NCI-H146 treated with DMSO at 0.1 percent for 48 hours (cell line): ENCODE results near the gene PTEN.

Source experiments
- DNase-seq: peaks from one replicate; lab custom pipeline; 2025; ENCODE audit not compliant: unreplicated experiment; lab: John Stamatoyannopoulos, UW

Gene PTEN

DNA sequence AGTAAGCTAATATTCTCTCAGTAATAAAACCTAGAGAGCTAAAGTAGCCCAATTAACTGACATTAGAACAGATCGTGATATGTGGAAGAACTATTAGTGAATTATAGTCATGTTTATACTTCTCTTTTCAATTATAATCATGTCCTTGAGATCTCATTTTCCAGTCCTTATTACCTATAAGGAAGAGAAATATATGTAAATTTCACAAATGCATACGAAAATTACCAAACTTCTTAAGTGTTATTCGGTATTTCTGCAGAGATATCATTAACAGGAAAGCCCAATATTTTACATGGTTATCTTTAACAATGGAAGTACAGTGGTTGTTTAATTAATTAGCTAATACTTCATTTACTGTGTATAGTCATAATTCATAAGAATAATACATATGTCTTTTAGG lies 110.7 kb downstream of the PTEN start:
- no peak for DNase-seq

DNA sequence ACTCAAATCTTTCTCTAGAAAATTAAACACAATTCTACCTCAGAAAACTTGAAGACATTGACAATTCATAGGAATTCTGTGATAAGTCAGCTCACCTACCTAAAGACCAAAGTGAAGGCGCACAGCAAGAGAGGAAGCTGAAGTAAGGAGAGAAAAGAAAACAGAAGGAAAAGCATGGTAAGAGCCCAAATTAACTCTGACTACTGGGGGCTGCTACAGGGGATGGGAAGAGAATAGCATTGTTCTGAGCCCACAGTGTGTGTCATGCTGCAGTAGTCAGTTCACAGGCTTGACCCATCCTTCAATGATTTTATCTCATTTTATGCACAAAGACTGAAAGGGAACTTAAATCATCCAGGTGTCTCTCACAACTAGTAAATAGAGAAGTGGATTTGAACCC lies 111.3 kb downstream of the PTEN start:
- no peak for DNase-seq

DNA sequence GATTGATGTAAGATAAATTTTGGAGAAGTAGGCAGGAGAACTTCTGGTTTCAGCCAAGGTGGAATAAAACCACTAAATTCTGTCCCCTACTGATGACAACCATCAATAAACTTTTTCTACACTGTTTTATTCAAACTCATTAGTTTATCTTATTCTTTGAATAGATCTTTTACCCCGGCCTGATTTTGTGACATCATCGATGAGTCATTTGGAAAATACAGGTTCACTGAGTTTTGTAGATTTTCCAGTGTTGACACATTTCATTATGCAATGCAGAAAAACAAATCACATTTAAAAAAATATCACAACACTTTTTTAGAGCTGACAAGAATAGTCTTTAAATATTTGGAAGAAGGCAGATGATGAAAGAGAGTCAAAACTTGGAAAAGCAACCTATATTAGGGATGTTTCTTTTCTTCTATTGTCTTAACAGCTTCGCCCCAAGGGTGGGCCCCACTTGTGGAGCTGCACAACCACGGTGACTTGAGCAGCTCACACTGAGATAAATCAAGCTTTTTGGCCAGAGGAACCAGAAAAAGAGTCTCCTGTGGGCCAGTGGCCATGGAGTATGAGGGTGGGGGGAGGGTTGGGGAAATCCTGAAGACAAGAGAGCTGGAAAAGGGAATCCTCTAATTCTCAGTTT lies 112.8 kb downstream of the PTEN start:
- no peak for DNase-seq

DNA sequence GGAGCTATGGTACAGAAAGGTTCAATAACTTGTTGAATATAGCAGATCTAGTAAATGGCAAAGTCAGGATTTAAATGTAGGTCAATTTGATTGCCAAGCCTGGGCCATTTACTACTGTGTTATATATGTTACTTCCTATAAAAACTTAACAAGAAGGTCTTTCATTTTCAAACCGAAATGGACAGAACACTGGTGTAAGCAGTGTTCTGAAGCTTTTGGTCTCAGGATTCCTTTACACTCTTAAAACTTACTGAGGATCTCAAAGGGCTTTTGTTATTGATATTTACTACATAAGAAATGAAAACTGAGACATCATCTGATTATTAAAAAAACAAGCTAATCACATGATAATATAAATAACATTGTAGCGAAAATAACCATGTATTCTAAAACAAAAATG lies 114.7 kb downstream of the PTEN start:
- no peak for DNase-seq

DNA sequence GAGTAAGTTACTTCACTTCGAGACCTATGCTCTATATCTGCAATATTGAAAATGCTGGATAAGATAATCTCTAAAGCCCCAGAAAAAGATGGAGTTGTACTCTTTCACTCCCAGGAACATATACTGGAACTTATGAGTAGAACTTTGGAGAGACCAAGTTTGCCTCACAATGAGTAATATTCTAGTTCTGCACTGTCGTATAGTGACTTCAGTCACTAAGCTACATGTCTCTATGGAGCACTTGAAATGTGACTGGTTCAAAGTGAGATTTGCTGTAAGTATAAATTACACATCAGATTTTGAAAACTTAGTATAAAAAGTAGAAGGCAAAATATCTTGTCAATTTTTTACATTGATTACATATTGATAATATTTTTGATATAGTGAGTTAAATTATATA lies 116.4 kb downstream of the PTEN start:
- no peak for DNase-seq

DNA sequence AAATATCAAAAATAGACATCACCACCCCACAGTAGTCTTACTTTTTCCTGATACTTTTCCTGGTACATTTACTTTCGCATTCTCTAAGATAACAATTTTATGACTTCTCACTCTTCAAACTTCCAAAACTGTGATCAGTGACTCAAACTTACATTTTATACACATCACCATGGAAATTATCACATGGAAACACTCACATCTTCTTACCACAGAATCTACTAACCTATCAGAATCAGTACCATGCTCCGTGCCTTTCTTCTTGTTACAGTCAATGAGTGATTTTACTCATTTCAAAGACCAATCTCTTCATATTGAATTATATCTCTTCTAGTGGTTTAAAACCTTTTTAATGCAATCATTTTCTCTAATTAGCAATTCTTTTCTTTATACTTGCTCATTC lies 120.3 kb downstream of the PTEN start:
- no peak for DNase-seq

DNA sequence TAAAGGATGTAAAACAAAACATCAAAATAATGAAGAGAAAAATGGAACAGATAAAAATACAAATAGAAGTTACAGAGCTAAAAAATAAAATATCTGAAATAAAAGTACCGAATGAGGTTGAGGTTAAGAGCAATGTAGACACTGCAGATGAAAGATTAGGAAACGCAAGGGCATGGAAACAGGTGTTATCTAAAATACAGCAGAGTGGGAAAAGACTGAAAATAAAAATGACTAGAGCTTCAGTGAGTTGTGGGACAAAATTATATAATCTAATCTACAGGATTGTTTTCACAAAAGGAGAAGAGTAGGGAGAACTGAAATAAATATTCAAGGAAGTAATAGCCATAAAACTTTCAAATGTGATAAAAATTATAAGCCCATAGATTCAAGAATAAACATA lies 123.8 kb downstream of the PTEN start:
- no peak for DNase-seq

DNA sequence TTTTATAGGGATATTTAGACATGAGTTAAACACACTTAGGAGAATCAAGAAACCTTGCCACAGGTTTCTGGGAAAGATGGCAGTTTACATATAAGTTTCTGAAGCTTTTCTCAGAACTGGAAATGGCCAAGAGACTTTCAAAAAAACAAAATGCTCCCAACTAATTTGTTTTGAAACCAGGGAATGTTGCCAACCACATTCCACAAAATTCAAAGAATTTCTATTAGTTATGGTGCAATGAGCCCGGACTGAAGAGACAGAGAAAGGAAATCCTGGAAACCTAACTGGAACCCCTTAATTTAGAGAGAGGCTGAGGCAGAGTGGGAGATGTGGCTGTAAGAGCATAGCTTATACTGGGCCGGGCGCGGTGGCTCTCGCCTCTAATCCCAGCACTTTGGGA lies 128.5 kb downstream of the PTEN start:
- no peak for DNase-seq

DNA sequence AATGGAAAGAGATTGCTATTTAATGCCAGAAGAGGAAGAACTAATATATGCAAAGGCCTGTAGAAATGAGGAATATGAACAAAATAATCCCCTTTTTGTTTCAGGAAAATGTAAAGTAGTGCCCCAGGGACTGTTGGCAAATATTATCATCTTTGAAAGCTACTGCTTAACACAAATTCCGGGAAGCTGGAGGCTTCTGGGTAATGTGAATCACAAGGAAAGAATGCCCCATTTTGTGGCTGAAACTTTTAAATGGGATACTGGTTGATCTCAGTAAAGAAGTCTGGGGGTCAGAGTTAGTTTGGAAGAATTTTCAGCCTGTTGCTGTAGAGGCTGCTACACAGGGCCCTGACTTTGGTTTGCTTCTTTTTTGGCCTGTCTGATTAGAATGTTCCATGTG lies 141.0 kb downstream of the PTEN start:
- DNase-seq: no peak

DNA sequence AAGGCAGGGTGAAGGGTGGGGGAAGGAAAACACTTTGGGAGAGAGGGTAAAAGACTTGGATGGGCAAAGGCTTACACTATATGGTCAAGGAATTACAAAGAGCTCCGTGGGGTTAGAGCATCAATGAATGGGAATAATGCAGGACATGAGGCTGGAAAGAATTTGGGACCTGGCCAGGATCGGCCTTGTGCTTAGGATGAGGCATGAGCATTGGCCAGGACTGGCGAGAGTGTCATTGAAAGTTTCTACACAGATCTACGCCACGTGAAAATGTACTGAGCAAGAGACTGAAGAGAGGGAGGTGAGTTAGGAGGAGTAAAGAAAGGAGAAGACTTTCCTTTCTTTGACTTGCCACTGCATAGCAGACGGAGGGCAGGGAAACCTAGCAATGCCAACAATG lies 142.8 kb downstream of the PTEN start:
- DNase-seq: no peak

DNA sequence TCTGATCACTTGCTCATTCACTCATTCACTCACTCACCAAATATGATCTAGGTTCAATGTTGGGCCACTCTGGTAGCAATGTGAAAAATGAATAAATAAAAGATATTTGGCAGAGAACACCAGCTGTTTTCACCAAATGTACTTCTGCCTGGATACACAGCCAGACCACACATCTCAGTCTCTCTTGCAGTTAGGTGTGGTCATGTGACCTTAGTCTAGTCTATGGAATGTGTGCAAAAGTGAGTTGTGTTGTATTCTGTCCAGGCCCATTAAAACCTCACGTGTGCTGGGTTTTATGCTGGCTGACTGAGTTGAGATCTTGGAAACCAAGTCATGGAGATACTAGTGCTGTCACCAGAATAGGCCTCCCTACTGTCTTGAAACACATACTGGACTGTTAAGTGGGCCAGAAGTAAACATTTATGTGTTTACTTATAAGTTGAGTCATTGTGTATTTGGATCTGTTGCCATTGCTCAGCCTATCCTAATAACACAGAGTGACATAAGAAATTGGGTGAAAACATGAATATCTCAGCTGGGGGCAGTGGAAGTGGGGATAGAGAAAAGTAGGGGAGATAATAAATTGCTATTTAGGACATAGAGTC lies 145.5 kb downstream of the PTEN start:
- DNase-seq: no peak

DNA sequence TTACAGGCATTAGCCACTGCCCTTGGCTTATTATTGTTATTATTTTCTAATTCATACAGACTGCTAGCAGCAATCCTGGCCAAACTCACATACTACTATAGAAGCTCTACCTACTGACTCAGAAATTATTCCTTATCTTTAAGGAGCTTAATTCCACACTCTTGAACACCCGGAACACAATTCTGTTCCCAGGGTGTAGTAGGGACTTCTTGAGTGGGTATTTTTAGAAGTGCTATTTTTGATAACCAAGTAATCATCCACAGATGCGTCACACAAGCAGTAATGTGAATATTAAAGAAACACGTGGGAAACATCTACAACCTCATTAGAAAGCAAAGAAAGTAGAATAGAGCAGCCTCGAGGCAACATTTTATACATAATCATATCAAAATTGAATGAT lies 149.2 kb downstream of the PTEN start:
- DNase-seq: no peak

DNA sequence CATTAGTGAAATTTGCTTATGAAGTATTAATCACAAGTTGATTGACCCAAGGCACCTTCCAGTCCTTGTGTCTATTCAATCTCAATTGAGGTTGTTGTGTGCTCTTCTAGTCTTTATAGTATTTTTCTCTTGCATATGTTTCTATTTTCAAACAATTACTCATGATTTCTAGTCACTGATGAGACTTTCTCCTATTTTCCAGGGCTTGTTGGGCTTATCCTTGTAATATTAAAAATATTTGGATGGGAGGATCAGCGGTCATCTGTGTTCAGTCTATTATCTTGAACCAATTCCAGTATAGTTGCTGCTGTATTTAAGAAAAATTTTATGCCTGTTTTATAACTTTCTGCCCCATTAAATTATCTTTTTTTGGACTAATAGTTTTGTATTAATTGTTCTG lies 154.4 kb downstream of the PTEN start:
- no peak for DNase-seq

DNA sequence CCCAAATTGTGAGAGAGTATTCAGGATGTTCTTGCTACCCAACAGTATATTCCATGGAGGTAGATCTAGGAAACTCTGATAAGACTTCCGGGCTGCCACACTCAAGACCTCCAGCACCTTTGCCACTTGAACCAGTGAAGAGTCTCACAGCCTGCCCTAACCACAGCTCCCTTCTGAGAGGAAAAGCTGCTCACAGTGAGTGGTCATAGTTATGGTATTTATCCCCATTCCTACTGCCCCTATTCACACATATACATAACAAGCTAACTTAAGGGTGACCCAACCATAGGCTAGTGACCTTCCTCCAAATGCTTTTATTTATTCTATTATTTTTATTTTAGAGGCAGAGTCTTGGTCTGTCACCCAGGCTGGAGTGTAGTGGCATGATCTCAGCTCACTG lies 156.3 kb downstream of the PTEN start:
- DNase-seq: no peak
